OCI-LY3 (cell line): ENCODE data around the gene UGT1A9.
"Not testable (repeated sequence)": the region's sequence is repeated elsewhere in the genome, so short reads cannot be mapped to it uniquely, and the experiment has no call there.

Experiments
- H2AFZ ChIP-seq: fragments of 200-600, 300-600 bp; shearing (Covaris generic); 2 replicates; pipeline ENCODE4 v1.6.0; 2014; ENCODE audit warnings: antibody characterized with exemption, low read depth, low read length
- H3K27ac ChIP-seq: fragments of 200-600, 300-600 bp; sonication (generic); 2 replicates; pipeline ENCODE4 v1.5.1; 2014; ENCODE audit warnings: mild to moderate bottlenecking, low read length, moderate library complexity, mixed read lengths
- H3K27me3 ChIP-seq: fragments of 200-600, 300-600 bp; sonication (generic); 2 replicates; pipeline ENCODE4 v1.6.1; 2014; ENCODE audit warnings: low read depth, low read length, mixed read lengths
- H3K36me3 ChIP-seq: fragments of 200-600, 300-600 bp; sonication (generic); replicated peaks from 2 replicates; pipeline ENCODE3; 2014; ENCODE audit warnings: low read depth, low read length, mixed read lengths
- H3K4me1 ChIP-seq: fragments of 300-600, 200-600 bp; sonication (generic); 2 replicates; pipeline ENCODE4 v1.6.1; 2014; ENCODE audit warnings: low read length, mixed read lengths
- H3K4me2 ChIP-seq: fragments of 200-600, 300-600 bp; sonication (generic); 2 replicates; pipeline ENCODE4 v1.6.1; 2014; ENCODE audit warnings: low read length, mixed read lengths
- H3K4me3 ChIP-seq: fragments of 300-600, 200-600 bp; sonication (generic); 2 replicates; pipeline ENCODE4 v1.5.1; 2014; ENCODE audit warnings: antibody characterized with exemption, mild to moderate bottlenecking, low read length, moderate library complexity
- H3K79me2 ChIP-seq: fragments of 300-600, 200-600 bp; shearing (Covaris generic); 2 replicates; pipeline ENCODE4 v1.6.1; 2014; ENCODE audit warnings: mild to moderate bottlenecking, low read length, mixed read lengths
- H3K9ac ChIP-seq: fragments of 300-600, 200-600 bp; shearing (Covaris generic); 2 replicates; pipeline ENCODE4 v1.6.0; 2014; ENCODE audit warnings: mild to moderate bottlenecking, low read length, moderate library complexity
- H3K9me3 ChIP-seq: fragments of 200-600, 300-600 bp; shearing (Covaris generic); 2 replicates; pipeline ENCODE4 v1.6.1; 2014; ENCODE audit warnings: low read length, mixed read lengths; ENCODE audit not compliant: insufficient read depth
- H4K20me1 ChIP-seq: fragments of 200-600, 300-600 bp; sonication (generic); 2 replicates; pipeline ENCODE4 v1.6.1; 2016; ENCODE audit warnings: low read length, mixed read lengths; ENCODE audit not compliant: insufficient read depth
- EZH2phosphoT487 ChIP-seq: fragments of 200-600 bp; shearing (Covaris generic); IDR thresholded peaks from 2 replicates; pipeline ENCODE4 v1.6.1; 2018; ENCODE audit warnings: antibody characterized with exemption, mixed run types, low read depth
- TF ChIP-seq, protein P1 (sequence below): fragments of 200-600, 300-600 bp; sonication (generic); IDR thresholded peaks from 2 replicates; pipeline ENCODE4 v1.5.1; 2014; ENCODE audit warnings: antibody characterized with exemption, low read length, low read depth

Gene UGT1A9

GRCh38 chr2:233743464-233744259 is 72.0 kb downstream of the UGT1A9 start:
- no peaks in the 10 kb centered on the region for H3K9me3 ChIP-seq
- no peak overlapping the region for H3K27ac ChIP-seq
- TF ChIP-seq, protein P1, sequence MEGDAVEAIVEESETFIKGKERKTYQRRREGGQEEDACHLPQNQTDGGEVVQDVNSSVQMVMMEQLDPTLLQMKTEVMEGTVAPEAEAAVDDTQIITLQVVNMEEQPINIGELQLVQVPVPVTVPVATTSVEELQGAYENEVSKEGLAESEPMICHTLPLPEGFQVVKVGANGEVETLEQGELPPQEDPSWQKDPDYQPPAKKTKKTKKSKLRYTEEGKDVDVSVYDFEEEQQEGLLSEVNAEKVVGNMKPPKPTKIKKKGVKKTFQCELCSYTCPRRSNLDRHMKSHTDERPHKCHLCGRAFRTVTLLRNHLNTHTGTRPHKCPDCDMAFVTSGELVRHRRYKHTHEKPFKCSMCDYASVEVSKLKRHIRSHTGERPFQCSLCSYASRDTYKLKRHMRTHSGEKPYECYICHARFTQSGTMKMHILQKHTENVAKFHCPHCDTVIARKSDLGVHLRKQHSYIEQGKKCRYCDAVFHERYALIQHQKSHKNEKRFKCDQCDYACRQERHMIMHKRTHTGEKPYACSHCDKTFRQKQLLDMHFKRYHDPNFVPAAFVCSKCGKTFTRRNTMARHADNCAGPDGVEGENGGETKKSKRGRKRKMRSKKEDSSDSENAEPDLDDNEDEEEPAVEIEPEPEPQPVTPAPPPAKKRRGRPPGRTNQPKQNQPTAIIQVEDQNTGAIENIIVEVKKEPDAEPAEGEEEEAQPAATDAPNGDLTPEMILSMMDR: no peak
- TF ChIP-seq EZH2phosphoT487: no peak
- no peak overlapping the region for H2AFZ ChIP-seq
- H3K9ac ChIP-seq: no peak overlapping the region
- H3K4me1 ChIP-seq: no peaks in the 10 kb centered on the region
- H3K36me3 ChIP-seq: no peaks in the 10 kb centered on the region
- H3K79me2 ChIP-seq: no peaks in the 10 kb centered on the region
- no peak overlapping the region for H3K4me3 ChIP-seq
- H3K27me3 ChIP-seq: no peaks in the 10 kb centered on the region
- H3K4me2 ChIP-seq: no peak overlapping the region
- no peaks in the 10 kb centered on the region for H4K20me1 ChIP-seq

- Histone ChIP-seq H4K20me1 (no peaks in the 10 kb centered on the region), H3K36me3 (no peaks in the 10 kb centered on the region), H3K4me1 (no peaks in the 10 kb centered on the region), H3K9me3 (no peaks in the 10 kb centered on the region), H3K4me3 (no peak overlapping the region), H3K79me2 (no peaks in the 10 kb centered on the region), H2AFZ (no peak overlapping the region), H3K27me3 (no peaks in the 10 kb centered on the region), H3K4me2 (no peak overlapping the region), H3K27ac (no peak overlapping the region), H3K9ac (no peak overlapping the region)
- no peak for TF ChIP-seq EZH2phosphoT487
- TF ChIP-seq, protein P1: no peak
These were observed 73.5 kb downstream of the UGT1A9 start for GRCh38 chr2:233745073-233745755.

DNA sequence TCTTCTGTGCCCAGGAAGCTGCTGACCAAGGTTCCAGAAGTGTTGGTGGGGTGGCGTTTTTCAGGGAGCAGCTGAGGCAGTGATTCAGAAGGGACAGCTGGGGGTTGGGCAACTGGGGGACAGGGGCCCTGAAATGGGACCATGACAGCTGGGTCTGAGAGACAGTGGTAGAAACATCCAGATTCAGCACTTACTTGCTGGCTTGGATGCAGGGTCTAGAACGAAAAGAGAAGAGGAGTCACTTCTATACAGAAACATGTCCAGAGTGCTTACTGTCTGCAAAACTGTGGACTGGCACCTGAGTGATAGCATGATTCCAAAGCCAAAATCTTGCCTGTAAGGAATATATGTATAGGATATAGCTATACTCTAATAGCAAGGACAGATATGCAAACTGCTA is 74.1 kb downstream of the UGT1A9 start:
- H3K36me3 ChIP-seq, H3K4me1 ChIP-seq, H3K4me2 ChIP-seq, H3K79me2 ChIP-seq, H3K27ac ChIP-seq, H2AFZ ChIP-seq, H3K4me3 ChIP-seq, H3K9me3 ChIP-seq, H3K9ac ChIP-seq, H4K20me1 ChIP-seq, H3K27me3 ChIP-seq: not testable (repeated sequence)

DNA sequence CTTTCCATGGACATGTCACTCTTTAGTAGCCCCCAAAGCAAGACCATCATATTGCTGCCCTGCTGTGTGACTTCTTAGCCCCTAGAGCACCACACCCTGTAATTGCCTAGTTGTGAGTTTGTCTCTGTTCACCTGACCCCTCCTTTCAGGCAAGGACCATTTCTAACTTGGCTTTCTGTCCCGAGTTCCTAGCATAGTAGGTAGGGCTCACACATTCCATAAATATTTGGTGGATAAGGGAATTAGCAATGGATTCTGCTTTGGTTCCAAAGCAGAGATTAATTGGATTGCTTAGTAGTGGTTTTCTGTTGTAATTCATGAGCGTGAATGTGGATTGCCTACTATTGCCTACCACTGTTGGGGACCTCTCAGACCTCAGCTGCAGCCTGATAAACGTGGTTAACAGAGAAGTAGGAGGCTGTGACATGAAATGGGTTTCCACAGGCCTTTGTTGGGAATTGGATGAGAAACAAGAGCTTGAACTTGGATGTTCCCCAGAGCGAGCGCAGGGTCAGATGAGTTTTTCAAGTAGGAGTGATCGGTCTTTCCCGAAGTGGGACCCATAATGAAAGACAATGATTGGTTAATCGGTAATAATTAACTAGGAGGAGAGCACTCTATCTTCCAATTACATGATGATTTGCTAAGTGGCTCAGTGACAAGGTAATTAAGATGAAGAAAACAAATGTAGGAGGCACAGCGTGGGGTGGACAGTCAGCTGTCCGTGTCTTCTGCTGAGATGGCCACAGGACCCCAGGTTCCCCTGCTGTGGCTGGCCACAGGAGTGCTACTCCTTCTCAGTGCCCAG is 75.0 kb downstream of the UGT1A9 start:
- Histone ChIP-seq H3K27me3 (no peaks in the 10 kb centered on the region), H3K4me3 (no peak overlapping the region), H3K4me2 (no peak overlapping the region), H4K20me1 (no peaks in the 10 kb centered on the region), H3K9me3 (no peaks in the 10 kb centered on the region), H3K36me3 (no peaks in the 10 kb centered on the region), H3K27ac (no peak overlapping the region), H3K9ac (no peak overlapping the region), H2AFZ (no peak overlapping the region), H3K79me2 (no peaks in the 10 kb centered on the region), H3K4me1 (no peaks in the 10 kb centered on the region)
- TF ChIP-seq EZH2phosphoT487: no peak
- TF ChIP-seq, protein P1: no peak
